ENCODE data around the gene CCDC97. TPM values are rescaled to one million over a fixed set of nuclear protein-coding genes. Genes with fewer than 3 reads are reported as not detected.

CCDC97 gene
- total RNA-seq, 1 donor from 2014 or later, result 21.8 TPM

DNA sequence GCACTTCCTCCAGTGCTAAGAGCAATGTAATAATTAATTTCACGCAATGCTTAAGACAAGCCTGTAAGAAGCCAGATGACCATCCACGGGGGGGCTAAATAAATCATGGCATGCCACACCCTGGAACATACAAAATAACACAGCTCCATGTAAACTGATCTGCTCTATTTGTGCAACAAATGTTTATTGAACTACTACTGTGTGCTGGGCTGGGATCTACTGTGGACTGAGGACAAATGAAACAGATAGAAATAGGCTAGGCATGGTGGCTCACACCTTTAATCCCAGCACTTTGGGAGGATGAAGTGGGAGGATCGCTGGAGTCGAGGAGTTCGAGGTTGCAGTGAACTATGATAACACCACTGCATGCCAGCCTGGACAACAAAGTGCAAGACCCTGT, 22.5 kb downstream of the CCDC97 start:
- TF ChIP-seq, protein P1, sequence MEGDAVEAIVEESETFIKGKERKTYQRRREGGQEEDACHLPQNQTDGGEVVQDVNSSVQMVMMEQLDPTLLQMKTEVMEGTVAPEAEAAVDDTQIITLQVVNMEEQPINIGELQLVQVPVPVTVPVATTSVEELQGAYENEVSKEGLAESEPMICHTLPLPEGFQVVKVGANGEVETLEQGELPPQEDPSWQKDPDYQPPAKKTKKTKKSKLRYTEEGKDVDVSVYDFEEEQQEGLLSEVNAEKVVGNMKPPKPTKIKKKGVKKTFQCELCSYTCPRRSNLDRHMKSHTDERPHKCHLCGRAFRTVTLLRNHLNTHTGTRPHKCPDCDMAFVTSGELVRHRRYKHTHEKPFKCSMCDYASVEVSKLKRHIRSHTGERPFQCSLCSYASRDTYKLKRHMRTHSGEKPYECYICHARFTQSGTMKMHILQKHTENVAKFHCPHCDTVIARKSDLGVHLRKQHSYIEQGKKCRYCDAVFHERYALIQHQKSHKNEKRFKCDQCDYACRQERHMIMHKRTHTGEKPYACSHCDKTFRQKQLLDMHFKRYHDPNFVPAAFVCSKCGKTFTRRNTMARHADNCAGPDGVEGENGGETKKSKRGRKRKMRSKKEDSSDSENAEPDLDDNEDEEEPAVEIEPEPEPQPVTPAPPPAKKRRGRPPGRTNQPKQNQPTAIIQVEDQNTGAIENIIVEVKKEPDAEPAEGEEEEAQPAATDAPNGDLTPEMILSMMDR (IDR thresholded peaks at IDR 0.05), result no peak
- Mint-ChIP-seq H3K27ac (ENCODE audit: unreplicated experiment) (no peak overlapping the region), H3K27me3 (ENCODE audit: low read depth) (no peaks in the 10 kb centered on the region), H3K4me1 (ENCODE audit: low read depth) (peaks cover 23% of the 10 kb centered on the region), H3K4me3 (ENCODE audit: unreplicated experiment) (no peak overlapping the region), H3K9me3 (ENCODE audit: low read depth) (no peaks in the 10 kb centered on the region), H3K36me3 (ENCODE audit: low read depth) (peaks cover 34% of the 10 kb centered on the region)
- DNase-seq (ENCODE audit: low spot score), result no peak

DNA sequence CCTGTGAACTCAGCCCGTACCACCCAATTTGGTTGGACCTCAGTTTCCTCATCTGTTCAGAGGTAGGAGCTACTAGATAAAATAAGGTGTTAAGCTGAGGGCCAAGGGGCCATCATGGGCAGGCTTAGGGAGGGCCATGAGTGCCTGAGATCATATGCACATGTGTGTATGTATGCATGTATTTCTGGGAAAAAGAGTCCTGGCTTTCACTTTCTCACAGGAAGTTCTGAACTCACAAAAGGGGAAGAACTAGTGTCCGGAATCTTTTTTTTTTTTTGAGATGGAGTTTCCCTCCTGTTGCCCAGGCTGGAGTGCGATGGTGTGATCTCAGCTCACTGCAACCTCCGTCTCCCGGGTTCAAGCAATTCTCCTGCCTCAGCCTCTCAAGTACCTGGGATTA, 24.8 kb downstream of the CCDC97 start:
- peak overlapping the region; percentile 45 for H3K27ac Mint-ChIP-seq (ENCODE audit: unreplicated experiment)
- H3K9me3 Mint-ChIP-seq (ENCODE audit: low read depth), result no peaks in the 10 kb centered on the region
- peaks cover 9% of the 10 kb centered on the region for H3K4me1 Mint-ChIP-seq (ENCODE audit: low read depth)
- H3K36me3 Mint-ChIP-seq (ENCODE audit: low read depth), result peaks cover 31% of the 10 kb centered on the region
- no peak for DNase-seq (ENCODE audit: low spot score)
- no peak overlapping the region for H3K4me3 Mint-ChIP-seq (ENCODE audit: unreplicated experiment)
- TF ChIP-seq, protein P1 (IDR thresholded peaks at IDR 0.05), result no peak
- no peaks in the 10 kb centered on the region for H3K27me3 Mint-ChIP-seq (ENCODE audit: low read depth)

GRCh38 chr19:41335467-41335866, 25.5 kb downstream of the CCDC97 start:
- no peaks in the 10 kb centered on the region for H3K27me3 Mint-ChIP-seq (ENCODE audit: low read depth)
- H3K4me3 Mint-ChIP-seq (ENCODE audit: unreplicated experiment), result no peak overlapping the region
- no peak for DNase-seq (ENCODE audit: low spot score)
- H3K36me3 Mint-ChIP-seq (ENCODE audit: low read depth), result peaks cover 32% of the 10 kb centered on the region
- TF ChIP-seq, protein P1 (IDR thresholded peaks at IDR 0.05), result no peak
- H3K4me1 Mint-ChIP-seq (ENCODE audit: low read depth), result peaks cover 10% of the 10 kb centered on the region
- H3K27ac Mint-ChIP-seq (ENCODE audit: unreplicated experiment), result no peak overlapping the region
- H3K9me3 Mint-ChIP-seq (ENCODE audit: low read depth), result no peaks in the 10 kb centered on the region

GRCh38 chr19:41339936-41340335, 30.0 kb downstream of the CCDC97 start:
- Mint-ChIP-seq H3K4me1 (ENCODE audit: low read depth) (peaks cover 4% of the 10 kb centered on the region), H3K27ac (ENCODE audit: unreplicated experiment) (no peak overlapping the region), H3K36me3 (ENCODE audit: low read depth) (peaks cover 32% of the 10 kb centered on the region), H3K4me3 (ENCODE audit: unreplicated experiment) (no peak overlapping the region), H3K27me3 (ENCODE audit: low read depth) (no peaks in the 10 kb centered on the region), H3K9me3 (ENCODE audit: low read depth) (no peaks in the 10 kb centered on the region)
- TF ChIP-seq, protein P1 (IDR thresholded peaks at IDR 0.05), result no peak
- no peak for DNase-seq (ENCODE audit: low spot score)

GRCh38 chr19:41341669-41342490, 31.9 kb downstream of the CCDC97 start:
- DNase-seq (ENCODE audit: low spot score), result no peak
- Mint-ChIP-seq H3K27me3 (ENCODE audit: low read depth) (no peaks in the 10 kb centered on the region), H3K9me3 (ENCODE audit: low read depth) (no peaks in the 10 kb centered on the region), H3K36me3 (ENCODE audit: low read depth) (peaks cover 33% of the 10 kb centered on the region), H3K4me3 (ENCODE audit: unreplicated experiment) (no peak overlapping the region), H3K27ac (ENCODE audit: unreplicated experiment) (no peak overlapping the region), H3K4me1 (ENCODE audit: low read depth) (peaks cover 4% of the 10 kb centered on the region)
- TF ChIP-seq, protein P1 (IDR thresholded peaks at IDR 0.05), result no peak

Data from chondrocyte (in vitro differentiated cells).